B cell (primary cell): ENCODE results near the gene ZEB2. TPM values are rescaled to one million over a fixed set of nuclear protein-coding genes. Genes with fewer than 3 reads are reported as not detected.
A peak's percentile ranks its signal among the peaks of the same experiment; 100 is the strongest.

Experiments
- ATAC-seq: fragments of 200-7000 bp; cut with Tn5 transposase; one replicate; pipeline ENCODE4 v1.10.0; 2021; ENCODE audit warnings: low read depth, mild to moderate bottlenecking, moderate number of reproducible peaks, moderate library complexity
- CTCF ChIA-PET: fragments of 350-600 bp; sonication (Branson Sonifier 250); formaldehyde crosslinking; loops from one replicate; lab custom pipeline; 2021; ENCODE audit warnings: antibody characterized with exemption, inconsistent platforms; lab: Charles Lee
- POLR2A ChIA-PET: fragments of 350-600 bp; sonication (Branson Sonifier 250); formaldehyde crosslinking; loops from one replicate; lab custom pipeline; 2021; ENCODE audit warnings: antibody characterized with exemption; lab: Charles Lee
- DNase-seq: peaks from one replicate; pipeline ENCODE4 v3.0.0; 2013
- H2AFZ ChIP-seq: 2 replicates; pipeline ENCODE4 v1.6.1; 2012; ENCODE audit warnings: mild to moderate bottlenecking, low read depth, low read length; ENCODE audit not compliant: insufficient read depth, poor library complexity, severe bottlenecking
- H3K27ac ChIP-seq, 2 donors: 1 replicate in 1 of 2; 2 replicates in 1 of 2; pipeline ENCODE4 v1.5.1; 2012 to 2013; ENCODE audit warnings: low read length in 2 of 2, mild to moderate bottlenecking in 2 of 2, moderate library complexity in 1 of 2
- H3K27me3 ChIP-seq, 4 experiments: fragments of 200-600 bp in 1 of 4; sonication (generic) in 1 of 4; replicated peaks in 1 of 4; 1 replicate in 2 of 4; 2 replicates in 2 of 4; pipeline versions ENCODE4 v1.6.1 to v1.7.0; 2013 to 2016; ENCODE audit warnings: low read length in 3 of 4, mild to moderate bottlenecking in 2 of 4, mixed read lengths in 1 of 4, moderate library complexity in 1 of 4; ENCODE audit not compliant: insufficient read depth in 4 of 4, control insufficient read depth in 3 of 4; ENCODE audit errors: control extremely low read depth in 1 of 4
- H3K36me3 ChIP-seq, 2 experiments: replicated peaks in 1 of 2; 1 replicate in 1 of 2; 2 replicates in 1 of 2; pipeline versions ENCODE4 v1.6.1 to v1.7.1; 2013; ENCODE audit warnings: low read length in 1 of 2; ENCODE audit not compliant: insufficient read depth in 2 of 2, control insufficient read depth in 1 of 2; ENCODE audit errors: control extremely low read depth in 1 of 2, extremely low read depth in 1 of 2
- H3K4me1 ChIP-seq, 2 donors: fragments of 200-600 bp in 1 of 2; sonication (generic) in 1 of 2; 1 replicate in 1 of 2; 2 replicates in 1 of 2; pipeline versions ENCODE4 v1.5.1 to v1.6.1; 2013 to 2017; ENCODE audit warnings: low read length in 2 of 2; ENCODE audit not compliant: control insufficient read depth in 2 of 2, insufficient read depth in 2 of 2
- H3K4me2 ChIP-seq: replicated peaks from 2 replicates; pipeline ENCODE3; 2012; ENCODE audit warnings: mild to moderate bottlenecking, low read depth, low read length; ENCODE audit not compliant: poor library complexity, severe bottlenecking
- H3K4me3 ChIP-seq, 5 experiments: fragments of 200-600 bp in 1 of 5; sonication (generic) in 1 of 5; 1 replicate in 3 of 5; 2 replicates in 2 of 5; pipeline versions ENCODE4 v1.5.1 to v1.7.0; 2011 to 2016; ENCODE audit warnings: low read length in 4 of 5, mild to moderate bottlenecking in 4 of 5, low read depth in 2 of 5, control low read depth in 1 of 5, moderate library complexity in 1 of 5; ENCODE audit not compliant: insufficient read depth in 1 of 5; ENCODE audit errors: control extremely low read depth in 1 of 5, extremely low read depth in 1 of 5
- H3K79me2 ChIP-seq: fragments of 200-600 bp; sonication (generic); one replicate; pipeline ENCODE4 v1.6.0; 2016; ENCODE audit warnings: low read length; ENCODE audit not compliant: control insufficient read depth, insufficient read depth
- H3K9ac ChIP-seq: fragments of 200-600 bp; sonication (generic); 2 replicates; pipeline ENCODE4 v1.6.1; 2017; ENCODE audit warnings: mild to moderate bottlenecking, low read length, moderate library complexity
- H3K9me3 ChIP-seq, 3 donors: one replicate each; pipeline versions ENCODE4 v1.6.1 to v1.7.1; 2013; ENCODE audit warnings: low read length in 2 of 3; ENCODE audit not compliant: control insufficient read depth in 2 of 3, insufficient read depth in 1 of 3; ENCODE audit errors: control extremely low read depth in 1 of 3
- H4K20me1 ChIP-seq: 2 replicates; pipeline ENCODE4 v1.6.0; 2012; ENCODE audit warnings: mild to moderate bottlenecking, low read length; ENCODE audit not compliant: insufficient read depth, control insufficient read depth, poor library complexity, severe bottlenecking
- H3K27ac Mint-ChIP-seq: one replicate; pipeline ENCODE4 v1.8.0; 2021; ENCODE audit warnings: mixed read lengths
- H3K27me3 Mint-ChIP-seq: one replicate; pipeline ENCODE4 v1.8.0; 2021; ENCODE audit warnings: mixed read lengths
- H3K4me1 Mint-ChIP-seq: one replicate; pipeline ENCODE4 v1.8.0; 2021; ENCODE audit warnings: mixed read lengths
- H3K4me3 Mint-ChIP-seq: one replicate; pipeline ENCODE4 v1.8.0; 2021; ENCODE audit warnings: mixed read lengths
- H3K9me3 Mint-ChIP-seq: one replicate; pipeline ENCODE4 v1.8.0; 2022; ENCODE audit warnings: mixed read lengths; ENCODE audit not compliant: insufficient read depth
- CTCF ChIP-seq: fragments of 200-600 bp; IDR thresholded peaks from one replicate; pipeline ENCODE4 v1.8.0; 2022; ENCODE audit warnings: antibody characterized with exemption, mild to moderate bottlenecking
- EZH2 ChIP-seq: IDR thresholded peaks from 2 replicates; pipeline ENCODE4 v1.6.1; 2012; ENCODE audit warnings: borderline replicate concordance, low read depth, mild to moderate bottlenecking, moderate library complexity, low read length; ENCODE audit not compliant: insufficient read depth, poor library complexity, severe bottlenecking
- WGBS: methylation state at CpG from one replicate; pipeline ENCODE4 v1.1.5; 2013; ENCODE audit warnings: missing lambda C conversion rate; ENCODE audit not compliant: insufficient coverage; 5-methylcytosine and 5-hydroxymethylcytosine counted together
- intact Hi-C: fragments of 100-400 bp; cut with micrococcal nuclease; formaldehyde crosslinking; loops from one replicate; pipeline ENCODE4 v1.10.0; 2022
- polyA plus RNA-seq: library from polyadenylated mRNA; depleted of rRNA; stranded (reverse); fragments of >200 nt; gene quantifications from 2 replicates; pipeline ENCODE4 v1.2.3, GENCODE V29; 2012
- total RNA-seq, 2 donors: library from RNA; stranded (reverse); fragments of 120-200 nt in 1 of 2; gene quantifications; 1 replicate in 1 of 2; 2 replicates in 1 of 2; pipeline versions ENCODE4 v1.2.3 to v1.2.4, GENCODE V29; 2013 to 2022

ZEB2 gene
- total and polyA plus RNA-seq, 2 donors (not counting 1 experiment from before 2014, with no cell fraction given) = 56.3 to 217 TPM

GRCh38 chr2:144511937-144512336 lies 8.0 kb downstream of the ZEB2 start:
- Histone ChIP-seq H2AFZ (no peak overlapping the region), H4K20me1 (peaks cover 76% of the 10 kb centered on the region), H3K79me2 (peaks cover 98% of the 10 kb centered on the region), H3K36me3 (peaks cover 6 to 33% of the 10 kb centered on the region in 2 experiments), H3K9ac (no peak overlapping the region), H3K4me1 (peaks cover 77 to 84% of the 10 kb centered on the region in 2 donors), H3K4me2 (peak overlapping the region; percentile 49), H3K4me3 (no peak overlapping the region), H3K27me3 (no peaks in the 10 kb centered on the region), H3K27ac (peak overlapping the region in 1 of 2 donors; percentile 52), H3K9me3 (no peaks in the 10 kb centered on the region)
- H3K27me3 Mint-ChIP-seq = no peaks in the 10 kb centered on the region
- no peak for ATAC-seq
- CTCF ChIA-PET = interaction anchor here (1.2 kb wide), 1 partner anchor 349 kb away, joined by 3 read pairs; no protein-coding TSS in a partner anchor
- DNase-seq = no peak
- WGBS = no CpG with 5 or more reads among the region's 3 CpGs
- peaks cover 86% of the 10 kb centered on the region for H3K4me1 Mint-ChIP-seq
- POLR2A ChIA-PET = no interaction called here
- TF ChIP-seq CTCF = no peak
- no peak for TF ChIP-seq EZH2
- H3K9me3 Mint-ChIP-seq = no peaks in the 10 kb centered on the region
- intact Hi-C loops = loop anchor here (10.0 kb wide), 1 partner anchor 267 kb away; no protein-coding TSS in a partner anchor
- peak overlapping the region; percentile 75 for H3K27ac Mint-ChIP-seq
- peak overlapping the region; percentile 97 for H3K4me3 Mint-ChIP-seq

- Histone ChIP-seq H2AFZ (no peak overlapping the region), H3K79me2 (peaks cover 100% of the 10 kb centered on the region), H3K4me2 (peak overlapping the region; percentile 49), H3K9me3 (no peaks in the 10 kb centered on the region), H3K27me3 (no peaks in the 10 kb centered on the region), H3K4me3 (peak overlapping the region in 2 of 5 experiments; percentile 25 to 29), H4K20me1 (peaks cover 73% of the 10 kb centered on the region), H3K4me1 (peaks cover 78 to 83% of the 10 kb centered on the region in 2 donors), H3K9ac (peak overlapping the region; percentile 22), H3K36me3 (peaks cover 6 to 33% of the 10 kb centered on the region in 2 experiments), H3K27ac (peak overlapping the region; percentile 34 to 52)
- intact Hi-C loops = loop anchor here (10.0 kb wide), 1 partner anchor 267 kb away; no protein-coding TSS in a partner anchor
- Mint-ChIP-seq H3K27ac (peak overlapping the region; percentile 90), H3K4me1 (peaks cover 90% of the 10 kb centered on the region), H3K4me3 (peak overlapping the region; percentile 82), H3K27me3 (no peaks in the 10 kb centered on the region), H3K9me3 (no peaks in the 10 kb centered on the region)
- no peak for ATAC-seq
- ChIA-PET CTCF (interaction anchor here (0.7 to 1.2 kb wide), 2 partner anchors 9 to 349 kb away, joined by 3 read pairs; partner anchors contain the start of gene ZEB2), POLR2A (no interaction called here)
- no CpG with 5 or more reads among the region's 3 CpGs for WGBS
- no peak for DNase-seq
- TF ChIP-seq EZH2 = no peak
- TF ChIP-seq CTCF = no peak
These were observed 8.6 kb downstream of the ZEB2 start for GRCh38 chr2:144511226-144511810.
